Liver (tissue), 9 donors: Measurements from ENCODE around the gene SORL1. TPM values are rescaled to one million over a fixed set of nuclear protein-coding genes. Genes with fewer than 3 reads are reported as not detected.
"Not testable (repeated sequence)": the region's sequence is repeated elsewhere in the genome, so short reads cannot be mapped to it uniquely, and the experiment has no call there.

Source experiments
- DNase-seq: peaks from one replicate; pipeline ENCODE4 v3.0.0-alpha.2; 2017; ENCODE audit warnings: low spot score
- H3K27ac ChIP-seq, 2 donors: one replicate each; pipeline ENCODE4 v1.7.0; 2013; ENCODE audit warnings: inconsistent platforms in 2 of 2, low read length in 2 of 2, control low read depth in 1 of 2, low read depth in 1 of 2, mild to moderate bottlenecking in 1 of 2
- H3K27me3 ChIP-seq, 4 donors: one replicate each; pipeline versions ENCODE4 v1.6.1 to v1.7.0; 2013; ENCODE audit warnings: low read length in 3 of 4, inconsistent platforms in 1 of 4, mild to moderate bottlenecking in 1 of 4, moderate library complexity in 1 of 4; ENCODE audit not compliant: control insufficient read depth in 4 of 4, insufficient read depth in 4 of 4
- H3K36me3 ChIP-seq, 4 donors: one replicate each; pipeline versions ENCODE4 v1.6.1 to v1.7.0; 2013; ENCODE audit warnings: low read length in 3 of 4, mild to moderate bottlenecking in 3 of 4, low read depth in 1 of 4, moderate library complexity in 1 of 4; ENCODE audit not compliant: control insufficient read depth in 4 of 4, insufficient read depth in 3 of 4
- H3K4me1 ChIP-seq, 4 donors: one replicate each; pipeline versions ENCODE4 v1.6.1 to v1.7.0; 2013; ENCODE audit warnings: low read length in 3 of 4, mild to moderate bottlenecking in 3 of 4, moderate library complexity in 1 of 4; ENCODE audit not compliant: control insufficient read depth in 4 of 4, insufficient read depth in 4 of 4
- H3K4me3 ChIP-seq, 3 donors: one replicate each; pipeline versions ENCODE4 v1.6.1 to v1.7.0; 2013; ENCODE audit warnings: low read length in 3 of 3, control low read depth in 1 of 3, low read depth in 1 of 3, mild to moderate bottlenecking in 1 of 3
- H3K9ac ChIP-seq, 2 donors: one replicate each; pipeline ENCODE4 v1.7.0; 2013; ENCODE audit warnings: low read length in 2 of 2, mild to moderate bottlenecking in 2 of 2, moderate library complexity in 2 of 2, control low read depth in 1 of 2, low read depth in 1 of 2
- H3K9me3 ChIP-seq, 4 donors: one replicate each; pipeline versions ENCODE4 v1.6.1 to v1.7.0; 2013; ENCODE audit warnings: low read length in 3 of 4; ENCODE audit not compliant: control insufficient read depth in 4 of 4
- EGR1 ChIP-seq, 2 donors: IDR thresholded peaks; 2 replicates each; pipeline ENCODE4 v1.6.1; 2016 to 2018; ENCODE audit warnings: antibody characterized with exemption in 2 of 2, low read depth in 2 of 2
- FOXA1 ChIP-seq: IDR thresholded peaks from 2 replicates; pipeline ENCODE4 v1.6.1; 2016; ENCODE audit warnings: antibody characterized with exemption
- FOXA2 ChIP-seq: IDR thresholded peaks from 2 replicates; pipeline ENCODE4 v1.6.1; 2016; ENCODE audit warnings: antibody characterized with exemption
- GABPA ChIP-seq, 2 donors: IDR thresholded peaks in 1 of 2; conservative IDR thresholded peaks in 1 of 2; 2 replicates each; pipeline ENCODE4 v1.6.1; 2016; ENCODE audit warnings: antibody characterized with exemption in 2 of 2, mild to moderate bottlenecking in 1 of 2, moderate library complexity in 1 of 2
- HNF4A ChIP-seq, 2 donors: conservative IDR thresholded peaks; 2 replicates each; pipeline ENCODE4 v1.6.1; 2016; ENCODE audit warnings: antibody characterized with exemption in 2 of 2, mild to moderate bottlenecking in 2 of 2
- HNF4G ChIP-seq: IDR thresholded peaks from 2 replicates; pipeline ENCODE4 v1.6.1; 2016; ENCODE audit warnings: antibody characterized with exemption
- JUND ChIP-seq, 2 donors: IDR thresholded peaks; 2 replicates each; pipeline ENCODE4 v1.6.1; 2016; ENCODE audit warnings: antibody characterized with exemption in 2 of 2
- NR2F2 ChIP-seq: IDR thresholded peaks from 2 replicates; pipeline ENCODE4 v1.6.1; 2016; ENCODE audit warnings: antibody characterized with exemption
- RAD21 ChIP-seq, 2 donors: IDR thresholded peaks; 2 replicates each; pipeline ENCODE4 v1.6.1; 2016; ENCODE audit warnings: antibody characterized with exemption in 2 of 2, mild to moderate bottlenecking in 2 of 2
- RXRA ChIP-seq, 2 donors: IDR thresholded peaks; 2 replicates each; pipeline ENCODE4 v1.6.1; 2017 to 2018; ENCODE audit warnings: antibody characterized with exemption in 2 of 2, mild to moderate bottlenecking in 1 of 2
- SP1 ChIP-seq: IDR thresholded peaks from 2 replicates; pipeline ENCODE4 v1.6.1; 2018; ENCODE audit warnings: antibody characterized with exemption, mild to moderate bottlenecking
- TAF1 ChIP-seq: conservative IDR thresholded peaks from 2 replicates; pipeline ENCODE4 v1.6.1; 2016; ENCODE audit warnings: antibody characterized with exemption, mild to moderate bottlenecking
- YY1 ChIP-seq: IDR thresholded peaks from 2 replicates; pipeline ENCODE4 v1.6.1; 2016; ENCODE audit warnings: antibody characterized with exemption, mild to moderate bottlenecking
- WGBS: extraction: QIAGEN DNeasy Blood & Tissue Kit; methylation state at CpG from one replicate; pipeline ENCODE4 v1.1.7; 2013; 5-methylcytosine and 5-hydroxymethylcytosine counted together
- polyA plus RNA-seq, 2 donors: library from polyadenylated mRNA; stranded (reverse) in 1 of 2; unstranded in 1 of 2; fragments of 200-250 nt in 1 of 2; fragments of >200 nt in 1 of 2; fragmentation: Nextera tagmentation in 1 of 2; extraction: Ambion mirVana in 1 of 2; gene quantifications; one replicate each; pipeline versions ENCODE4 v1.2.1 to v1.2.3, GENCODE V29; 2013 to 2015
- total RNA-seq, 2 donors: library from RNA; depleted of rRNA; stranded (reverse); fragments of >200 nt; gene quantifications; one replicate each; pipeline ENCODE4 v1.2.3, GENCODE V29; 2014
- TF ChIP-seq, protein P1 (sequence below): IDR thresholded peaks from 2 replicates; pipeline ENCODE4 v1.6.1; 2016; ENCODE audit warnings: antibody characterized with exemption
- TF ChIP-seq, protein P2 (sequence below): IDR thresholded peaks from 2 replicates; pipeline ENCODE4 v1.6.1; 2016; ENCODE audit warnings: antibody characterized with exemption, mild to moderate bottlenecking
- TF ChIP-seq, protein P3 (sequence below): fragments of 150-350 bp; IDR thresholded peaks from 2 replicates; pipeline ENCODE4 v1.5.1; 2017; ENCODE audit warnings: improper control_type of control experiment, low read depth, low read length; ENCODE audit not compliant: missing input control
- TF ChIP-seq, protein P4 (sequence below): IDR thresholded peaks from 2 replicates; pipeline ENCODE4 v1.6.1; 2016; ENCODE audit warnings: antibody characterized with exemption
- TF ChIP-seq, protein P5 (sequence below): IDR thresholded peaks from 2 replicates; pipeline ENCODE4 v1.6.1; 2016; ENCODE audit warnings: antibody characterized with exemption
- donor health status: healthy.
- donor health status: healthy.
- donor health status: healthy.
- donor health status: healthy.
- donor health status: healthy.

SORL1 gene
- total and polyA plus RNA-seq, 4 donors = 14.6 to 124 (median 25.4) TPM

DNA sequence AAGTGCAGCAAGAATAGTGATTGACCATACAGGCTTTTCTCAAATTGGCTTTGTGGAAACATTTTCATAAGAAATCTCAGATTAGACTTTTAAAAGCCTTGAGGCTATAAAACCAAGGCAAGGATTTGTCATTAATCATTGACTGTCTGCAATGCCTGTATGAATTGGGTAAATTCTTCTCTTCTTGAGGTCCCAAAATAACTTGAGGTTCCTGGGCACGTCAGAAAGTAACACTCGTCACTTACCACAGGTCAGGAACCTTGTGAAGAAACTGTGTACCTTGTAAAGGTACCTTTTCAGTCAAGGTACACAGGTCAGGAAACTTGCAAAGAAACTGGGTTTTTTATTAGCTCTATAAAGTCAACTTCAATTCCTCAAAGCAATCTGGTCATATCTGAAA, 43.3 kb upstream of the SORL1 start (continued):
- TF ChIP-seq, protein P1, sequence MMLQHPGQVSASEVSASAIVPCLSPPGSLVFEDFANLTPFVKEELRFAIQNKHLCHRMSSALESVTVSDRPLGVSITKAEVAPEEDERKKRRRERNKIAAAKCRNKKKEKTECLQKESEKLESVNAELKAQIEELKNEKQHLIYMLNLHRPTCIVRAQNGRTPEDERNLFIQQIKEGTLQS = no peak
- no peak for TF ChIP-seq GABPA (IDR thresholded peaks at IDR 0.05 in 1 of 2, conservative IDR thresholded peaks at IDR 0.05 in 1 of 2)

DNA sequence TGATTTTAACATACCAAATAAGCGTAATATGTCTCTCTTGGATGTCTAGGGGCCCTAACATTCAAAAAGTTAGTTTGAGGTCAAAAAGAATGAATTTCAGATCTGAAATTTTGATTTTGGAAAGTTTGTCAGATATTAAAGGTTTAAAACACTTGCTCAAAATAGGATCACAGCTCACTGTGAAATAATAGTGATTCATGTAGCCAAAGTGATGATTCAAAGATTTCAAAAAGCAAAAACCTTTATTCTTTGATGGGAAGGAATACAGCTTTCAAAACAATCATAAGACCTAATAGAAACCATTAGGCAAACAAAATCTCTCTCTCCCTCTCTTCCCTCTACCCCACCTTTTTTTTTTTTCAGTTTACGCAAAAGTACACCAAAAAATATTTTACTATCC, 42.1 kb upstream of the SORL1 start:
- H3K36me3 ChIP-seq, H3K9me3 ChIP-seq, H3K4me3 ChIP-seq, H3K9ac ChIP-seq, H3K4me1 ChIP-seq, H3K27ac ChIP-seq, DNase-seq, H3K27me3 ChIP-seq: not testable (repeated sequence)
- WGBS = 97% methylated on average over 2 of the region's 2 CpGs

DNA sequence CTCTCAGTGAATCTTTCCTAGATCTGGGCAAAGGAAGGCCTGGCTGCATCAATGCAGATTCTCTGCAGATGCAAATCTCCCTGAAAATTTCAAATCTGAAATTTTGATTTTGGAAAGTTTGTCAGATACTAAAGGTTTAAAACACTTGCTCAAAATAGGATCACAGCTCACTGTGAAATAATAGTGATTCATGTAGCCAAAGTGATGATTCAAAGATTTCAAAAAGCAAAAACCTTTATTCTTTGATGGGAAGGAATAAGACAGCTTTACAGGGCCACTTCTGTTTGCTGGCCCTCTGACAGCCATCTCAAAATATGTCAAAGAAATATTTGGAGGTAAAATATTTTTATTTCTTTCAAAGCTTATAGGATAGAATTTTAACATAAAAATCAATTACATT, 40.8 kb upstream of the SORL1 start:
- H3K27ac ChIP-seq, H3K9ac ChIP-seq, H3K9me3 ChIP-seq, H3K4me1 ChIP-seq, H3K27me3 ChIP-seq, DNase-seq, H3K4me3 ChIP-seq, H3K36me3 ChIP-seq: not testable (repeated sequence)

DNA sequence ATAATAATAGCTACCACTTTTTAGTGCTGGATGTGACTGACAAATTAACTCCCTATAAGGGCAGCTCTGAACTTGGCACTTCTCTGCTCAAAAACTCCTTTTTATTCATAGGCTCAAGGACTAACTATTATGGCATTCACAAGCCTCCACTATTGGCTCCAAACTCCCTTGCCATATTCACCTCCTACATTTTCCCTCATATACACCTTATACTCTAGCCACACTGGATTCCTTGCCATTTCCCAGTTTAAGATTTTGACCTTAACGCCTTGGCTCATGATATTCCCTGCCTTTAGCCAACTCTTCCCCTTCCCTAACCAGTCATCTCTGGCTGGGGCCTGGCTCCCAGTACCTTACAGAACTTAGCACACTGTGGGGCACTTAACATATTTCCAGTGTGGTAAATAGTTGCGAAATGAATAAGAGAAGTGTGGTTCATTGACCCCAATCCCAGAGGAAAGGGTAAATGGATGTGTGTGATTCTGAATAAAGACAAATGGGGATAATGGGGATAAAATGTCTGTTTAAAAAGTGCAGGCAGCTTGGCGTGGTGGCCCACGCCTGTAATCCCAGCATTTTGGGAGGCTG, 40.0 kb upstream of the SORL1 start:
- Histone ChIP-seq H3K9me3 (no peaks in the 10 kb centered on the region), H3K27me3 (no peaks in the 10 kb centered on the region), H3K9ac (no peak overlapping the region), H3K27ac (no peak overlapping the region), H3K4me3 (no peak overlapping the region), H3K4me1 (peaks cover 3 to 6% (median 4%) of the 10 kb centered on the region in 4 donors), H3K36me3 (no peaks in the 10 kb centered on the region)
- WGBS = 86% methylated on average over 4 of the region's 4 CpGs
- TF ChIP-seq, protein P2, sequence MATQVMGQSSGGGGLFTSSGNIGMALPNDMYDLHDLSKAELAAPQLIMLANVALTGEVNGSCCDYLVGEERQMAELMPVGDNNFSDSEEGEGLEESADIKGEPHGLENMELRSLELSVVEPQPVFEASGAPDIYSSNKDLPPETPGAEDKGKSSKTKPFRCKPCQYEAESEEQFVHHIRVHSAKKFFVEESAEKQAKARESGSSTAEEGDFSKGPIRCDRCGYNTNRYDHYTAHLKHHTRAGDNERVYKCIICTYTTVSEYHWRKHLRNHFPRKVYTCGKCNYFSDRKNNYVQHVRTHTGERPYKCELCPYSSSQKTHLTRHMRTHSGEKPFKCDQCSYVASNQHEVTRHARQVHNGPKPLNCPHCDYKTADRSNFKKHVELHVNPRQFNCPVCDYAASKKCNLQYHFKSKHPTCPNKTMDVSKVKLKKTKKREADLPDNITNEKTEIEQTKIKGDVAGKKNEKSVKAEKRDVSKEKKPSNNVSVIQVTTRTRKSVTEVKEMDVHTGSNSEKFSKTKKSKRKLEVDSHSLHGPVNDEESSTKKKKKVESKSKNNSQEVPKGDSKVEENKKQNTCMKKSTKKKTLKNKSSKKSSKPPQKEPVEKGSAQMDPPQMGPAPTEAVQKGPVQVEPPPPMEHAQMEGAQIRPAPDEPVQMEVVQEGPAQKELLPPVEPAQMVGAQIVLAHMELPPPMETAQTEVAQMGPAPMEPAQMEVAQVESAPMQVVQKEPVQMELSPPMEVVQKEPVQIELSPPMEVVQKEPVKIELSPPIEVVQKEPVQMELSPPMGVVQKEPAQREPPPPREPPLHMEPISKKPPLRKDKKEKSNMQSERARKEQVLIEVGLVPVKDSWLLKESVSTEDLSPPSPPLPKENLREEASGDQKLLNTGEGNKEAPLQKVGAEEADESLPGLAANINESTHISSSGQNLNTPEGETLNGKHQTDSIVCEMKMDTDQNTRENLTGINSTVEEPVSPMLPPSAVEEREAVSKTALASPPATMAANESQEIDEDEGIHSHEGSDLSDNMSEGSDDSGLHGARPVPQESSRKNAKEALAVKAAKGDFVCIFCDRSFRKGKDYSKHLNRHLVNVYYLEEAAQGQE = no peak
- no peak for TF ChIP-seq TAF1
- TF ChIP-seq JUND (IDR thresholded peaks at IDR 0.05) = no peak
- no peak for TF ChIP-seq FOXA1
- peak in 1 of 2 donors; percentile 36 for TF ChIP-seq RAD21 (IDR thresholded peaks at IDR 0.05)
- TF ChIP-seq, protein P3, sequence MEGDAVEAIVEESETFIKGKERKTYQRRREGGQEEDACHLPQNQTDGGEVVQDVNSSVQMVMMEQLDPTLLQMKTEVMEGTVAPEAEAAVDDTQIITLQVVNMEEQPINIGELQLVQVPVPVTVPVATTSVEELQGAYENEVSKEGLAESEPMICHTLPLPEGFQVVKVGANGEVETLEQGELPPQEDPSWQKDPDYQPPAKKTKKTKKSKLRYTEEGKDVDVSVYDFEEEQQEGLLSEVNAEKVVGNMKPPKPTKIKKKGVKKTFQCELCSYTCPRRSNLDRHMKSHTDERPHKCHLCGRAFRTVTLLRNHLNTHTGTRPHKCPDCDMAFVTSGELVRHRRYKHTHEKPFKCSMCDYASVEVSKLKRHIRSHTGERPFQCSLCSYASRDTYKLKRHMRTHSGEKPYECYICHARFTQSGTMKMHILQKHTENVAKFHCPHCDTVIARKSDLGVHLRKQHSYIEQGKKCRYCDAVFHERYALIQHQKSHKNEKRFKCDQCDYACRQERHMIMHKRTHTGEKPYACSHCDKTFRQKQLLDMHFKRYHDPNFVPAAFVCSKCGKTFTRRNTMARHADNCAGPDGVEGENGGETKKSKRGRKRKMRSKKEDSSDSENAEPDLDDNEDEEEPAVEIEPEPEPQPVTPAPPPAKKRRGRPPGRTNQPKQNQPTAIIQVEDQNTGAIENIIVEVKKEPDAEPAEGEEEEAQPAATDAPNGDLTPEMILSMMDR = no peak
- TF ChIP-seq FOXA2 = no peak
- TF ChIP-seq, protein P4, sequence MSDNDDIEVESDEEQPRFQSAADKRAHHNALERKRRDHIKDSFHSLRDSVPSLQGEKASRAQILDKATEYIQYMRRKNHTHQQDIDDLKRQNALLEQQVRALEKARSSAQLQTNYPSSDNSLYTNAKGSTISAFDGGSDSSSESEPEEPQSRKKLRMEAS = peak; percentile 47
- TF ChIP-seq GABPA (IDR thresholded peaks at IDR 0.05 in 1 of 2, conservative IDR thresholded peaks at IDR 0.05 in 1 of 2) = no peak
- TF ChIP-seq EGR1 (IDR thresholded peaks at IDR 0.05; ENCODE audit: low read depth in 2 of 2) = no peak
- peak; percentile 40 for TF ChIP-seq SP1
- TF ChIP-seq RXRA (IDR thresholded peaks at IDR 0.05) = peak; percentile 82 to 93
- peak; percentile 34 to 40 for TF ChIP-seq HNF4A (conservative IDR thresholded peaks at IDR 0.05)
- TF ChIP-seq NR2F2 = no peak
- TF ChIP-seq YY1 = no peak
- TF ChIP-seq, protein P1 = no peak
- no peak for TF ChIP-seq HNF4G
- TF ChIP-seq, protein P5, sequence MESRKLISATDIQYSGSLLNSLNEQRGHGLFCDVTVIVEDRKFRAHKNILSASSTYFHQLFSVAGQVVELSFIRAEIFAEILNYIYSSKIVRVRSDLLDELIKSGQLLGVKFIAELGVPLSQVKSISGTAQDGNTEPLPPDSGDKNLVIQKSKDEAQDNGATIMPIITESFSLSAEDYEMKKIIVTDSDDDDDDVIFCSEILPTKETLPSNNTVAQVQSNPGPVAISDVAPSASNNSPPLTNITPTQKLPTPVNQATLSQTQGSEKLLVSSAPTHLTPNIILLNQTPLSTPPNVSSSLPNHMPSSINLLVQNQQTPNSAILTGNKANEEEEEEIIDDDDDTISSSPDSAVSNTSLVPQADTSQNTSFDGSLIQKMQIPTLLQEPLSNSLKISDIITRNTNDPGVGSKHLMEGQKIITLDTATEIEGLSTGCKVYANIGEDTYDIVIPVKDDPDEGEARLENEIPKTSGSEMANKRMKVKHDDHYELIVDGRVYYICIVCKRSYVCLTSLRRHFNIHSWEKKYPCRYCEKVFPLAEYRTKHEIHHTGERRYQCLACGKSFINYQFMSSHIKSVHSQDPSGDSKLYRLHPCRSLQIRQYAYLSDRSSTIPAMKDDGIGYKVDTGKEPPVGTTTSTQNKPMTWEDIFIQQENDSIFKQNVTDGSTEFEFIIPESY = no peak
- no peak for DNase-seq
